ENCODE results near the gene EFEMP1.

DNA sequence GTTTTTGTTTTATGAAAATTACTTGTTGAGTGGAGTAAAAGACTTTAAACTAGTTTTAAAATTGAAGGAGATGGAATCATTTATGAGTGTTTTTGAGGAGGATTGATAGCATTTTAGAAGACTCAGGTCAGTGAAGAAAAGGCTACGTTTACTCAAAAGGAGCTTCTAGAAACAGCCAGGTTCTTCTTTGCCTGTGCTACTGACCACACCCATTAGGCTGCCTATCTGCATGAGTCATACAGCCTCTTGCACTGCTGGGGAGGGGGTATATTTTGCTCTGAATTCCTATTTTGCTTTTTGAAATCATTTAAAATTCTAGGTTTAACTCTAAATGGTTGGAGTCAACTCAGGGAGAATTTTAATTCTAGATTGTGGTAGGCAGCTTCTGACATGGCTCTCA lies 22.3 kb downstream of the EFEMP1 start:
- TF ChIP-seq POLR2AphosphoS5 (IDR thresholded peaks at IDR 0.05; ENCODE audit: low read depth, low read length) (0 out of 2 replicates have a peak, but pooled peaks have one; percentile 19), EP300 (IDR thresholded peaks at IDR 0.05; ENCODE audit: borderline replicate concordance in 1 of 2, low read depth in 1 of 2, low read length in 1 of 2) (peak in 1 of 2 experiments; percentile 41; a peak in 1 of 4 replicates), MXI1 (IDR thresholded peaks at IDR 0.05; ENCODE audit: low read depth, low read length) (no peak), RCOR1 (IDR thresholded peaks at IDR 0.05; ENCODE audit: low read length) (no peak), RAD21 (IDR thresholded peaks at IDR 0.05; ENCODE audit: low read length) (no peak), YY1 (IDR thresholded peaks at IDR 0.05; ENCODE audit: low read depth) (no peak)
- TF ChIP-seq, protein P1, sequence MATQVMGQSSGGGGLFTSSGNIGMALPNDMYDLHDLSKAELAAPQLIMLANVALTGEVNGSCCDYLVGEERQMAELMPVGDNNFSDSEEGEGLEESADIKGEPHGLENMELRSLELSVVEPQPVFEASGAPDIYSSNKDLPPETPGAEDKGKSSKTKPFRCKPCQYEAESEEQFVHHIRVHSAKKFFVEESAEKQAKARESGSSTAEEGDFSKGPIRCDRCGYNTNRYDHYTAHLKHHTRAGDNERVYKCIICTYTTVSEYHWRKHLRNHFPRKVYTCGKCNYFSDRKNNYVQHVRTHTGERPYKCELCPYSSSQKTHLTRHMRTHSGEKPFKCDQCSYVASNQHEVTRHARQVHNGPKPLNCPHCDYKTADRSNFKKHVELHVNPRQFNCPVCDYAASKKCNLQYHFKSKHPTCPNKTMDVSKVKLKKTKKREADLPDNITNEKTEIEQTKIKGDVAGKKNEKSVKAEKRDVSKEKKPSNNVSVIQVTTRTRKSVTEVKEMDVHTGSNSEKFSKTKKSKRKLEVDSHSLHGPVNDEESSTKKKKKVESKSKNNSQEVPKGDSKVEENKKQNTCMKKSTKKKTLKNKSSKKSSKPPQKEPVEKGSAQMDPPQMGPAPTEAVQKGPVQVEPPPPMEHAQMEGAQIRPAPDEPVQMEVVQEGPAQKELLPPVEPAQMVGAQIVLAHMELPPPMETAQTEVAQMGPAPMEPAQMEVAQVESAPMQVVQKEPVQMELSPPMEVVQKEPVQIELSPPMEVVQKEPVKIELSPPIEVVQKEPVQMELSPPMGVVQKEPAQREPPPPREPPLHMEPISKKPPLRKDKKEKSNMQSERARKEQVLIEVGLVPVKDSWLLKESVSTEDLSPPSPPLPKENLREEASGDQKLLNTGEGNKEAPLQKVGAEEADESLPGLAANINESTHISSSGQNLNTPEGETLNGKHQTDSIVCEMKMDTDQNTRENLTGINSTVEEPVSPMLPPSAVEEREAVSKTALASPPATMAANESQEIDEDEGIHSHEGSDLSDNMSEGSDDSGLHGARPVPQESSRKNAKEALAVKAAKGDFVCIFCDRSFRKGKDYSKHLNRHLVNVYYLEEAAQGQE (IDR thresholded peaks at IDR 0.05; ENCODE audit: low read depth, low read length), result no peak
- TF ChIP-seq, protein P2, sequence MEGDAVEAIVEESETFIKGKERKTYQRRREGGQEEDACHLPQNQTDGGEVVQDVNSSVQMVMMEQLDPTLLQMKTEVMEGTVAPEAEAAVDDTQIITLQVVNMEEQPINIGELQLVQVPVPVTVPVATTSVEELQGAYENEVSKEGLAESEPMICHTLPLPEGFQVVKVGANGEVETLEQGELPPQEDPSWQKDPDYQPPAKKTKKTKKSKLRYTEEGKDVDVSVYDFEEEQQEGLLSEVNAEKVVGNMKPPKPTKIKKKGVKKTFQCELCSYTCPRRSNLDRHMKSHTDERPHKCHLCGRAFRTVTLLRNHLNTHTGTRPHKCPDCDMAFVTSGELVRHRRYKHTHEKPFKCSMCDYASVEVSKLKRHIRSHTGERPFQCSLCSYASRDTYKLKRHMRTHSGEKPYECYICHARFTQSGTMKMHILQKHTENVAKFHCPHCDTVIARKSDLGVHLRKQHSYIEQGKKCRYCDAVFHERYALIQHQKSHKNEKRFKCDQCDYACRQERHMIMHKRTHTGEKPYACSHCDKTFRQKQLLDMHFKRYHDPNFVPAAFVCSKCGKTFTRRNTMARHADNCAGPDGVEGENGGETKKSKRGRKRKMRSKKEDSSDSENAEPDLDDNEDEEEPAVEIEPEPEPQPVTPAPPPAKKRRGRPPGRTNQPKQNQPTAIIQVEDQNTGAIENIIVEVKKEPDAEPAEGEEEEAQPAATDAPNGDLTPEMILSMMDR (IDR thresholded peaks at IDR 0.05), result no peak
- TF ChIP-seq, protein P3, sequence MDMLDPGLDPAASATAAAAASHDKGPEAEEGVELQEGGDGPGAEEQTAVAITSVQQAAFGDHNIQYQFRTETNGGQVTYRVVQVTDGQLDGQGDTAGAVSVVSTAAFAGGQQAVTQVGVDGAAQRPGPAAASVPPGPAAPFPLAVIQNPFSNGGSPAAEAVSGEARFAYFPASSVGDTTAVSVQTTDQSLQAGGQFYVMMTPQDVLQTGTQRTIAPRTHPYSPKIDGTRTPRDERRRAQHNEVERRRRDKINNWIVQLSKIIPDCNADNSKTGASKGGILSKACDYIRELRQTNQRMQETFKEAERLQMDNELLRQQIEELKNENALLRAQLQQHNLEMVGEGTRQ (IDR thresholded peaks at IDR 0.05; ENCODE audit: borderline replicate concordance, low read depth, low read length), result no peak
- TF ChIP-seq, protein P4, sequence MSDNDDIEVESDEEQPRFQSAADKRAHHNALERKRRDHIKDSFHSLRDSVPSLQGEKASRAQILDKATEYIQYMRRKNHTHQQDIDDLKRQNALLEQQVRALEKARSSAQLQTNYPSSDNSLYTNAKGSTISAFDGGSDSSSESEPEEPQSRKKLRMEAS (IDR thresholded peaks at IDR 0.05; ENCODE audit: low read depth), result no peak

All from SK-N-SH (cell line).